H9 (cell line): ENCODE measurements around the gene UMAD1. TPM values are rescaled to one million over a fixed set of nuclear protein-coding genes. Genes with fewer than 3 reads are reported as not detected.
A peak's percentile ranks its signal among the peaks of the same experiment; 100 is the strongest.

Experiments used
- DNase-seq: peaks from one replicate; pipeline ENCODE4 v3.0.0-alpha.2; 2017
- H2AFZ ChIP-seq: one replicate; pipeline ENCODE4 v1.6.1; 2013; ENCODE audit warnings: mild to moderate bottlenecking, low read length, control low read depth, moderate library complexity
- H2AK5ac ChIP-seq: 2 replicates; pipeline ENCODE4 v1.6.1; 2013; ENCODE audit warnings: low read length, control low read depth, mixed read lengths; ENCODE audit not compliant: insufficient read length
- H2BK120ac ChIP-seq: one replicate; pipeline ENCODE4 v1.6.1; 2013; ENCODE audit warnings: low read depth, mild to moderate bottlenecking, low read length, control low read depth, inconsistent platforms; ENCODE audit not compliant: poor library complexity, severe bottlenecking
- H2BK12ac ChIP-seq: 2 replicates; pipeline ENCODE4 v1.6.1; 2013; ENCODE audit warnings: low read length, control low read depth, mixed read lengths, low read depth; ENCODE audit not compliant: insufficient read length
- H2BK15ac ChIP-seq: 2 replicates; pipeline ENCODE4 v1.6.1; 2013; ENCODE audit warnings: low read depth, low read length, control low read depth
- H2BK20ac ChIP-seq: one replicate; pipeline ENCODE4 v1.6.1; 2013; ENCODE audit warnings: low read depth, mild to moderate bottlenecking, low read length, control low read depth, inconsistent platforms; ENCODE audit not compliant: poor library complexity, severe bottlenecking
- H2BK5ac ChIP-seq: 2 replicates; pipeline ENCODE4 v1.6.1; 2013; ENCODE audit warnings: low read length, control low read depth, mixed read lengths; ENCODE audit not compliant: insufficient read length
- H3K14ac ChIP-seq: 2 replicates; pipeline ENCODE4 v1.6.1; 2013; ENCODE audit warnings: low read length, control low read depth; ENCODE audit not compliant: insufficient read depth
- H3K18ac ChIP-seq: 2 replicates; pipeline ENCODE4 v1.6.1; 2013; ENCODE audit warnings: low read depth, mild to moderate bottlenecking, mixed read lengths, low read length, control low read depth; ENCODE audit not compliant: insufficient read length
- H3K23ac ChIP-seq: 2 replicates; pipeline ENCODE4 v1.6.1; 2013; ENCODE audit warnings: low read length, control low read depth, mixed read lengths, low read depth; ENCODE audit not compliant: insufficient read length
- H3K23me2 ChIP-seq: 2 replicates; pipeline ENCODE4 v1.6.1; 2013; ENCODE audit warnings: low read depth, mild to moderate bottlenecking, mixed read lengths, low read length, control low read depth; ENCODE audit not compliant: insufficient read length, poor library complexity, severe bottlenecking
- H3K27ac ChIP-seq: 2 replicates; pipeline ENCODE4 v1.5.1; 2013; ENCODE audit warnings: low read length, control low read depth, mixed read lengths, low read depth; ENCODE audit not compliant: insufficient read length
- H3K27me3 ChIP-seq: 2 replicates; pipeline ENCODE4 v1.6.1; 2013; ENCODE audit warnings: low read length, control low read depth, inconsistent platforms; ENCODE audit not compliant: insufficient read depth
- H3K4ac ChIP-seq: 2 replicates; pipeline ENCODE4 v1.6.1; 2013; ENCODE audit warnings: low read depth, mild to moderate bottlenecking, control low read depth, inconsistent platforms, low read length, moderate library complexity
- H3K4me1 ChIP-seq: 2 replicates; pipeline ENCODE4 v1.6.1; 2013; ENCODE audit warnings: low read length, control low read depth, inconsistent platforms; ENCODE audit not compliant: insufficient read depth
- H3K4me2 ChIP-seq: 2 replicates; pipeline ENCODE4 v1.6.1; 2013; ENCODE audit warnings: low read length, control low read depth, mixed read lengths; ENCODE audit not compliant: insufficient read length, insufficient read depth
- H3K56ac ChIP-seq: 2 replicates; pipeline ENCODE4 v1.6.1; 2013; ENCODE audit warnings: low read depth, mild to moderate bottlenecking, mixed read lengths, low read length, control low read depth; ENCODE audit not compliant: insufficient read length
- H3K79me1 ChIP-seq: 2 replicates; pipeline ENCODE4 v1.6.1; 2013; ENCODE audit warnings: low read depth, mild to moderate bottlenecking, moderate library complexity, low read length, control low read depth, inconsistent platforms; ENCODE audit not compliant: insufficient read depth, poor library complexity, severe bottlenecking
- H3K79me2 ChIP-seq: 2 replicates; pipeline ENCODE4 v1.6.1; 2013; ENCODE audit warnings: low read length, control low read depth, inconsistent platforms; ENCODE audit not compliant: insufficient read depth
- H3K9ac ChIP-seq: 2 replicates; pipeline ENCODE4 v1.6.1; 2013; ENCODE audit warnings: low read length, control low read depth, mixed read lengths; ENCODE audit not compliant: insufficient read length; ENCODE audit errors: extremely low read depth
- H3K9me3 ChIP-seq: one replicate; pipeline ENCODE4 v1.6.1; 2013; ENCODE audit warnings: low read depth, low read length, inconsistent platforms; ENCODE audit not compliant: control insufficient read depth
- H3T11ph ChIP-seq: one replicate; pipeline ENCODE4 v1.6.1; 2013; ENCODE audit warnings: mild to moderate bottlenecking, low read length, control low read depth, inconsistent platforms
- H4K20me1 ChIP-seq: one replicate; pipeline ENCODE4 v1.6.1; 2013; ENCODE audit not compliant: control insufficient read depth, insufficient read length, insufficient read depth
- H4K5ac ChIP-seq: 2 replicates; pipeline ENCODE4 v1.6.1; 2013; ENCODE audit warnings: low read depth, mild to moderate bottlenecking, mixed read lengths, low read length, control low read depth; ENCODE audit not compliant: insufficient read length
- H4K8ac ChIP-seq: replicated peaks from 2 replicates; pipeline ENCODE4 v1.6.1; 2013; ENCODE audit warnings: low read length, control low read depth, mixed read lengths, low read depth; ENCODE audit not compliant: insufficient read length
- H4K91ac ChIP-seq: 2 replicates; pipeline ENCODE4 v1.6.1; 2013; ENCODE audit warnings: low read depth, mild to moderate bottlenecking, moderate library complexity, mixed read lengths, low read length, control low read depth; ENCODE audit not compliant: insufficient read length
- H3K27ac Mint-ChIP-seq, 3 experiments: 2 replicates in 2 of 3; 3 replicates in 1 of 3; pipeline ENCODE4 v1.8.0; 2020 to 2021; ENCODE audit warnings: mixed read lengths in 3 of 3, mild to moderate bottlenecking in 1 of 3, moderate library complexity in 1 of 3
- H3K27me3 Mint-ChIP-seq: 2 replicates; pipeline ENCODE4 v1.8.0; 2021; ENCODE audit warnings: low read depth, mild to moderate bottlenecking, moderate library complexity, mixed read lengths
- H3K36me3 Mint-ChIP-seq, 3 experiments: 2 replicates in 2 of 3; 3 replicates in 1 of 3; pipeline ENCODE4 v1.8.0; 2020 to 2021; ENCODE audit warnings: low read depth in 3 of 3, mixed read lengths in 3 of 3; ENCODE audit not compliant: insufficient read depth in 1 of 3
- H3K4me1 Mint-ChIP-seq, 2 experiments: 2 replicates each; pipeline ENCODE4 v1.8.0; 2020; ENCODE audit warnings: mixed read lengths in 2 of 2
- H3K4me3 Mint-ChIP-seq, 2 experiments: 2 replicates in 1 of 2; 3 replicates in 1 of 2; pipeline ENCODE4 v1.8.0; 2020 to 2021; ENCODE audit warnings: mild to moderate bottlenecking in 2 of 2, mixed read lengths in 2 of 2, moderate library complexity in 1 of 2
- H3K9me3 Mint-ChIP-seq, 2 experiments: 2 replicates in 1 of 2; 3 replicates in 1 of 2; pipeline ENCODE4 v1.8.0; 2020; ENCODE audit warnings: mild to moderate bottlenecking in 2 of 2, mixed read lengths in 2 of 2, moderate library complexity in 1 of 2
- CTCF ChIP-seq: fragments of 200-600 bp; sonication (generic); conservative IDR thresholded peaks from 3 replicates; pipeline ENCODE4 v1.8.0; 2021; ENCODE audit warnings: antibody characterized with exemption, mild to moderate bottlenecking
- WGBS: extraction: QIAGEN DNeasy Blood & Tissue Kit; methylation state at CpG from one replicate; pipeline ENCODE4 v1.1.7; 2013; ENCODE audit warnings: missing lambda C conversion rate, low lambda C conversion rate, mixed read lengths; ENCODE audit not compliant: insufficient read length; ENCODE audit errors: extremely low coverage; 5-methylcytosine and 5-hydroxymethylcytosine counted together
- total RNA-seq: library from RNA; stranded (reverse); gene quantifications from 2 replicates; pipeline ENCODE4 v1.2.1, GENCODE V29; 2021

Gene UMAD1
- total RNA-seq, 1 experiment from 2014 or later, result 8.9 TPM

- no peak overlapping the region for H2AFZ ChIP-seq
- H3K23ac ChIP-seq, result no peak overlapping the region
- no peak overlapping the region for H3K27ac ChIP-seq
These were observed 1.1 kb upstream of the UMAD1 start for GRCh38 chr7:7639421-7639820.

More at GRCh38 chr7:7639421-7639820, 1.1 kb upstream of the UMAD1 start:
- Histone ChIP-seq H3T11ph (no peak overlapping the region), H4K91ac (no peak overlapping the region), H3K18ac (no peak overlapping the region), H2AK5ac (no peak overlapping the region), H3K14ac (no peak overlapping the region), H4K20me1 (no peaks in the 10 kb centered on the region), H3K9me3 (no peaks in the 10 kb centered on the region), H3K23me2 (peaks cover 13% of the 10 kb centered on the region), H2BK15ac (no peak overlapping the region), H2BK120ac (no peak overlapping the region), H3K4ac (no peak overlapping the region), H3K27me3 (no peaks in the 10 kb centered on the region), H3K56ac (no peak overlapping the region), H4K8ac (no peak overlapping the region), H2BK20ac (no peak overlapping the region), H3K9ac (peak overlapping the region; percentile 87), H3K4me1 (peaks cover 2% of the 10 kb centered on the region; the same call in 1 of the 2 replicates), H3K79me2 (no peaks in the 10 kb centered on the region; the same call in 1 of the 2 replicates), H3K4me2 (peak overlapping the region; percentile 81), H2BK12ac (no peak overlapping the region), H2BK5ac (no peak overlapping the region), H4K5ac (no peak overlapping the region), H3K79me1 (peaks cover 3% of the 10 kb centered on the region)
- Mint-ChIP-seq H3K4me3 (peak overlapping the region; percentile 96 to 99), H3K9me3 (no peaks in the 10 kb centered on the region; a peak in 1 of 5 replicates), H3K27ac (peak overlapping the region; percentile 99; a peak in 5 of 7 replicates), H3K4me1 (peaks cover 20 to 27% of the 10 kb centered on the region in 2 experiments), H3K27me3 (no peaks in the 10 kb centered on the region), H3K36me3 (peaks cover 3 to 20% (median 17%) of the 10 kb centered on the region in 3 experiments; a peak in 5 of 7 replicates)
- TF ChIP-seq CTCF, result no peak
- no CpG with 5 or more reads among the region's 5 CpGs for WGBS
- no peak for DNase-seq
